Measurements from ENCODE around the gene FER1L5.

The FER1L5 gene
- 0 to 0.04 (median 0) reads per million in 3 experiments for total RNA-seq

GRCh38 chr2:96642564-96643360, at the start of gene FER1L5:
Gene FER1L5 (plus strand): TSS chr2:96642764. CDS start chr2:96642837, 73 bp downstream.
- no peak for DNase-seq

GRCh38 chr2:96594282-96594681, 48.3 kb upstream of the FER1L5 start:
- DNase-seq = no peak

GRCh38 chr2:96594691-96595152, 47.8 kb upstream of the FER1L5 start:
- peak; percentile 36 for DNase-seq

GRCh38 chr2:96596596-96596995, 46.0 kb upstream of the FER1L5 start:
- DNase-seq = no peak

GRCh38 chr2:96599941-96600340, 42.6 kb upstream of the FER1L5 start:
- no peak for DNase-seq

GRCh38 chr2:96601382-96602292, 40.9 kb upstream of the FER1L5 start:
- DNase-seq = no peak

GRCh38 chr2:96602330-96602823, 40.2 kb upstream of the FER1L5 start:
- no peak for DNase-seq

GRCh38 chr2:96604104-96604503, 38.5 kb upstream of the FER1L5 start:
- no peak for DNase-seq

- no peak for DNase-seq
These were observed 33.8 kb upstream of the FER1L5 start for GRCh38 chr2:96608469-96609455.

GRCh38 chr2:96616128-96616527, 26.4 kb upstream of the FER1L5 start:
- DNase-seq = no peak

- DNase-seq = no peak
These were observed 26.0 kb upstream of the FER1L5 start for GRCh38 chr2:96616535-96616934.

GRCh38 chr2:96617012-96617411, 25.6 kb upstream of the FER1L5 start:
- DNase-seq = no peak

GRCh38 chr2:96618596-96619283, 23.8 kb upstream of the FER1L5 start:
- DNase-seq = no peak

GRCh38 chr2:96622544-96622943, 20.0 kb upstream of the FER1L5 start:
- DNase-seq = no peak

- DNase-seq = no peak
These were observed 19.4 kb upstream of the FER1L5 start for GRCh38 chr2:96623116-96623515.

- no peak for DNase-seq
These were observed 16.7 kb upstream of the FER1L5 start for GRCh38 chr2:96625571-96626552.

- DNase-seq = no peak
These were observed 16.0 kb upstream of the FER1L5 start for GRCh38 chr2:96626553-96626942.

GRCh38 chr2:96631804-96632435, 10.6 kb upstream of the FER1L5 start:
- DNase-seq = no peak

- no peak for DNase-seq
These were observed 8.9 kb upstream of the FER1L5 start for GRCh38 chr2:96633641-96634040.
